CD8-positive, alpha-beta memory T cell (primary cell): Measurements from ENCODE around the gene DNAH1. TPM values are rescaled to one million over a fixed set of nuclear protein-coding genes. Genes with fewer than 3 reads are reported as not detected.

Source experiments
- CTCF ChIA-PET: fragments of 350-600 bp; sonication (Branson Sonifier 250); formaldehyde crosslinking; loops from one replicate; lab custom pipeline; 2021; ENCODE audit warnings: antibody characterized with exemption; lab: Charles Lee
- POLR2A ChIA-PET: fragments of 350-600 bp; sonication (Branson Sonifier 250); formaldehyde crosslinking; loops from one replicate; lab custom pipeline; 2021; ENCODE audit warnings: antibody characterized with exemption; lab: Charles Lee
- DNase-seq, 5 donors: peaks; one replicate each; pipeline versions ENCODE4 v3.0.0 to v3.0.0-alpha.2; 2020 to 2022; ENCODE audit warnings: mixed read lengths in 1 of 5
- H3K27ac ChIP-seq: one replicate; pipeline ENCODE4 v1.7.0; 2013; ENCODE audit warnings: low read depth, mild to moderate bottlenecking, low read length, moderate library complexity
- H3K27me3 ChIP-seq: 2 replicates; pipeline ENCODE4 v1.7.0; 2013; ENCODE audit warnings: low read length, mild to moderate bottlenecking; ENCODE audit not compliant: insufficient read depth, poor library complexity, severe bottlenecking
- H3K36me3 ChIP-seq: 2 replicates; pipeline ENCODE4 v1.7.0; 2013; ENCODE audit warnings: mild to moderate bottlenecking, low read length, moderate library complexity; ENCODE audit not compliant: insufficient read depth
- H3K4me1 ChIP-seq: 2 replicates; pipeline ENCODE4 v1.7.0; 2013; ENCODE audit warnings: mild to moderate bottlenecking, low read length, moderate library complexity; ENCODE audit not compliant: insufficient read depth
- H3K4me3 ChIP-seq: 2 replicates; pipeline ENCODE4 v1.7.0; 2013; ENCODE audit warnings: mild to moderate bottlenecking, low read length
- H3K9me3 ChIP-seq: 2 replicates; pipeline ENCODE4 v1.7.0; 2013; ENCODE audit warnings: mild to moderate bottlenecking, low read length
- H3K27ac Mint-ChIP-seq, 8 donors: one replicate each; pipeline ENCODE4 v1.8.0; 2020 to 2021; ENCODE audit warnings: mixed read lengths in 8 of 8, mild to moderate bottlenecking in 6 of 8, inconsistent platforms in 3 of 8, moderate library complexity in 3 of 8
- H3K27me3 Mint-ChIP-seq, 2 donors: one replicate each; pipeline ENCODE4 v1.8.0; 2020 to 2021; ENCODE audit warnings: mixed read lengths in 2 of 2, mild to moderate bottlenecking in 1 of 2, moderate library complexity in 1 of 2
- H3K36me3 Mint-ChIP-seq, 3 donors: one replicate each; pipeline ENCODE4 v1.8.0; 2020 to 2021; ENCODE audit warnings: mixed read lengths in 3 of 3, inconsistent platforms in 1 of 3, mild to moderate bottlenecking in 1 of 3
- H3K4me1 Mint-ChIP-seq, 3 donors: one replicate each; pipeline ENCODE4 v1.8.0; 2020 to 2021; ENCODE audit warnings: mixed read lengths in 3 of 3, inconsistent platforms in 1 of 3, mild to moderate bottlenecking in 1 of 3
- H3K4me3 Mint-ChIP-seq, 7 donors: one replicate each; pipeline ENCODE4 v1.8.0; 2020 to 2021; ENCODE audit warnings: mixed read lengths in 7 of 7, mild to moderate bottlenecking in 6 of 7, moderate library complexity in 4 of 7, inconsistent platforms in 2 of 7
- H3K9me3 Mint-ChIP-seq, 5 donors: one replicate each; pipeline ENCODE4 v1.8.0; 2020 to 2022; ENCODE audit warnings: mixed read lengths in 5 of 5, mild to moderate bottlenecking in 3 of 5, moderate library complexity in 2 of 5, inconsistent platforms in 1 of 5
- polyA plus RNA-seq: library from polyadenylated mRNA; unstranded; fragments of 300-500 nt; fragmentation: Illumina TruSeq; gene quantifications from one replicate; pipeline ENCODE4 v1.2.3, GENCODE V29; 2021
- total RNA-seq, 2 experiments: library from RNA; stranded (reverse); gene quantifications; one replicate each; pipeline ENCODE4 v1.2.3, GENCODE V29; 2021

Gene DNAH1
- total and polyA plus RNA-seq, 3 experiments from 2014 or later = 1.0 to 7.0 (median 7.0) TPM

GRCh38 chr3:52396907-52397591, 80.9 kb downstream of the DNAH1 start:
- DNase-seq = peak in 1 of 5 donors; percentile 26
- Mint-ChIP-seq H3K4me3 (no peak overlapping the region), H3K36me3 (peaks cover 6 to 69% (median 9%) of the 10 kb centered on the region in 3 donors), H3K27me3 (peaks cover 0 to 2% of the 10 kb centered on the region in 2 donors), H3K9me3 (no peaks in the 10 kb centered on the region), H3K4me1 (no peaks in the 10 kb centered on the region), H3K27ac (peak overlapping the region in 3 of 8 donors; percentile 10 to 84 (median 42))
- ChIA-PET POLR2A (no interaction called here), CTCF (no interaction called here)
- no peaks in the 10 kb centered on the region for H3K9me3 ChIP-seq
- H3K4me1 ChIP-seq = no peaks in the 10 kb centered on the region
- H3K4me3 ChIP-seq = no peak overlapping the region
- H3K27ac ChIP-seq = no peak overlapping the region
- H3K27me3 ChIP-seq = no peaks in the 10 kb centered on the region
- peaks cover 6% of the 10 kb centered on the region for H3K36me3 ChIP-seq

GRCh38 chr3:52397676-52398399, 81.7 kb downstream of the DNAH1 start:
- H3K4me1 Mint-ChIP-seq = no peaks in the 10 kb centered on the region
- Histone ChIP-seq H3K4me1 (no peaks in the 10 kb centered on the region), H3K4me3 (no peak overlapping the region), H3K27ac (no peak overlapping the region), H3K9me3 (no peaks in the 10 kb centered on the region), H3K27me3 (no peaks in the 10 kb centered on the region), H3K36me3 (peaks cover 13% of the 10 kb centered on the region)
- ChIA-PET POLR2A (no interaction called here), CTCF (interaction anchor here (1.1 kb wide), 1 partner anchor 18 kb away, joined by 3 read pairs; no protein-coding TSS in a partner anchor)
- DNase-seq = no peak
- no peak overlapping the region for H3K4me3 Mint-ChIP-seq
- H3K36me3 Mint-ChIP-seq = peaks cover 5 to 70% (median 9%) of the 10 kb centered on the region in 3 donors
- H3K27ac Mint-ChIP-seq = peak overlapping the region in 2 of 8 donors; percentile 42 to 84
- peaks cover 0 to 2% of the 10 kb centered on the region in 2 donors for H3K27me3 Mint-ChIP-seq
- no peaks in the 10 kb centered on the region for H3K9me3 Mint-ChIP-seq

GRCh38 chr3:52398670-52399081, 82.6 kb downstream of the DNAH1 start:
- DNase-seq = no peak
- ChIA-PET POLR2A (no interaction called here), CTCF (interaction anchor here (1.1 kb wide), 1 partner anchor 19 kb away, joined by 3 read pairs; no protein-coding TSS in a partner anchor)
- Histone ChIP-seq H3K27me3 (no peaks in the 10 kb centered on the region), H3K9me3 (no peaks in the 10 kb centered on the region), H3K4me1 (no peaks in the 10 kb centered on the region), H3K36me3 (peaks cover 22% of the 10 kb centered on the region), H3K4me3 (no peak overlapping the region), H3K27ac (no peak overlapping the region)
- H3K27ac Mint-ChIP-seq = peak overlapping the region in 1 of 8 donors; percentile 22
- no peaks in the 10 kb centered on the region for H3K9me3 Mint-ChIP-seq
- H3K27me3 Mint-ChIP-seq = peaks cover 0 to 2% of the 10 kb centered on the region in 2 donors
- H3K36me3 Mint-ChIP-seq = peaks cover 0 to 72% (median 9%) of the 10 kb centered on the region in 3 donors
- no peak overlapping the region for H3K4me3 Mint-ChIP-seq
- no peaks in the 10 kb centered on the region for H3K4me1 Mint-ChIP-seq

- POLR2A ChIA-PET = no interaction called here
- H3K4me3 Mint-ChIP-seq = no peak overlapping the region
- H3K9me3 Mint-ChIP-seq = no peaks in the 10 kb centered on the region
- DNase-seq = no peak
- no peak overlapping the region for H3K27ac Mint-ChIP-seq
- peaks cover 0 to 2% of the 10 kb centered on the region in 2 donors for H3K27me3 Mint-ChIP-seq
- no peak overlapping the region for H3K27ac ChIP-seq
- no peaks in the 10 kb centered on the region for H3K4me1 Mint-ChIP-seq
- no peak overlapping the region for H3K4me3 ChIP-seq
- CTCF ChIA-PET = interaction anchor here (1.1 kb wide), 1 partner anchor 19 kb away, joined by 3 read pairs; no protein-coding TSS in a partner anchor
- peaks cover 26% of the 10 kb centered on the region for H3K36me3 ChIP-seq
- peaks cover 0 to 73% (median 12%) of the 10 kb centered on the region in 3 donors for H3K36me3 Mint-ChIP-seq
- no peaks in the 10 kb centered on the region for H3K4me1 ChIP-seq
- H3K27me3 ChIP-seq = no peaks in the 10 kb centered on the region
- H3K9me3 ChIP-seq = no peaks in the 10 kb centered on the region
Measured at GRCh38 chr3:52399131-52399530, 83.0 kb downstream of the DNAH1 start.

GRCh38 chr3:52399593-52399992, 83.5 kb downstream of the DNAH1 start:
- no peak overlapping the region for H3K27ac Mint-ChIP-seq
- peaks cover 31% of the 10 kb centered on the region for H3K36me3 ChIP-seq
- CTCF ChIA-PET = no interaction called here

GRCh38 chr3:52400275-52400793, 84.2 kb downstream of the DNAH1 start:
- Mint-ChIP-seq H3K4me3 (no peak overlapping the region), H3K36me3 (peaks cover 0 to 78% (median 14%) of the 10 kb centered on the region in 3 donors), H3K9me3 (no peaks in the 10 kb centered on the region), H3K27me3 (peaks cover 0 to 2% of the 10 kb centered on the region in 2 donors), H3K4me1 (no peaks in the 10 kb centered on the region), H3K27ac (peak overlapping the region in 3 of 8 donors; percentile 12 to 52 (median 33))
- no peaks in the 10 kb centered on the region for H3K27me3 ChIP-seq
- peaks cover 37% of the 10 kb centered on the region for H3K36me3 ChIP-seq
- H3K4me1 ChIP-seq = no peaks in the 10 kb centered on the region
- no peak for DNase-seq
- no peaks in the 10 kb centered on the region for H3K9me3 ChIP-seq
- no peak overlapping the region for H3K27ac ChIP-seq
- POLR2A ChIA-PET = no interaction called here
- CTCF ChIA-PET = no interaction called here
- no peak overlapping the region for H3K4me3 ChIP-seq

More at GRCh38 chr3:52399593-52399992, 83.5 kb downstream of the DNAH1 start:
- H3K4me1 ChIP-seq = no peaks in the 10 kb centered on the region
- Mint-ChIP-seq H3K9me3 (no peaks in the 10 kb centered on the region), H3K36me3 (peaks cover 0 to 75% (median 14%) of the 10 kb centered on the region in 3 donors), H3K4me1 (no peaks in the 10 kb centered on the region), H3K27me3 (peaks cover 0 to 2% of the 10 kb centered on the region in 2 donors), H3K4me3 (no peak overlapping the region)
- H3K9me3 ChIP-seq = no peaks in the 10 kb centered on the region
- no peak for DNase-seq
- POLR2A ChIA-PET = no interaction called here
- H3K27me3 ChIP-seq = no peaks in the 10 kb centered on the region
- H3K4me3 ChIP-seq = no peak overlapping the region
- H3K27ac ChIP-seq = no peak overlapping the region

GRCh38 chr3:52401021-52401420, 84.9 kb downstream of the DNAH1 start:
- H3K9me3 Mint-ChIP-seq = no peaks in the 10 kb centered on the region
- Histone ChIP-seq H3K4me1 (no peaks in the 10 kb centered on the region), H3K27me3 (no peaks in the 10 kb centered on the region), H3K36me3 (peaks cover 44% of the 10 kb centered on the region), H3K4me3 (no peak overlapping the region), H3K9me3 (no peaks in the 10 kb centered on the region), H3K27ac (no peak overlapping the region)
- H3K27me3 Mint-ChIP-seq = peaks cover 0 to 2% of the 10 kb centered on the region in 2 donors
- no peak overlapping the region for H3K4me3 Mint-ChIP-seq
- peaks cover 0 to 81% (median 14%) of the 10 kb centered on the region in 3 donors for H3K36me3 Mint-ChIP-seq
- ChIA-PET POLR2A (no interaction called here), CTCF (no interaction called here)
- peaks cover 1 to 3% (median 3%) of the 10 kb centered on the region in 3 donors for H3K4me1 Mint-ChIP-seq
- DNase-seq = no peak
- peak overlapping the region in 5 of 8 donors; percentile 51 to 96 (median 58) for H3K27ac Mint-ChIP-seq
